HG02870 (cell line): ENCODE results near the gene NKD2.
"Not testable (repeated sequence)": the region's sequence is repeated elsewhere in the genome, so short reads cannot be mapped to it uniquely, and the experiment has no call there.

Experiments
- ATAC-seq: cut with Tn5 transposase; IDR thresholded peaks from one replicate; pipeline ENCODE4 v1.9.1; 2021; ENCODE audit warnings: mild to moderate bottlenecking, moderate library complexity; ENCODE audit not compliant: unreplicated experiment

Gene NKD2

GRCh38 chr5:1068204-1068894 is 59.7 kb downstream of the NKD2 start:
- ATAC-seq = no peak

- no peak for ATAC-seq
Observed at GRCh38 chr5:1068895-1069719, 60.5 kb downstream of the NKD2 start.

GRCh38 chr5:1069720-1070088 is 61.1 kb downstream of the NKD2 start:
- no peak for ATAC-seq

DNA sequence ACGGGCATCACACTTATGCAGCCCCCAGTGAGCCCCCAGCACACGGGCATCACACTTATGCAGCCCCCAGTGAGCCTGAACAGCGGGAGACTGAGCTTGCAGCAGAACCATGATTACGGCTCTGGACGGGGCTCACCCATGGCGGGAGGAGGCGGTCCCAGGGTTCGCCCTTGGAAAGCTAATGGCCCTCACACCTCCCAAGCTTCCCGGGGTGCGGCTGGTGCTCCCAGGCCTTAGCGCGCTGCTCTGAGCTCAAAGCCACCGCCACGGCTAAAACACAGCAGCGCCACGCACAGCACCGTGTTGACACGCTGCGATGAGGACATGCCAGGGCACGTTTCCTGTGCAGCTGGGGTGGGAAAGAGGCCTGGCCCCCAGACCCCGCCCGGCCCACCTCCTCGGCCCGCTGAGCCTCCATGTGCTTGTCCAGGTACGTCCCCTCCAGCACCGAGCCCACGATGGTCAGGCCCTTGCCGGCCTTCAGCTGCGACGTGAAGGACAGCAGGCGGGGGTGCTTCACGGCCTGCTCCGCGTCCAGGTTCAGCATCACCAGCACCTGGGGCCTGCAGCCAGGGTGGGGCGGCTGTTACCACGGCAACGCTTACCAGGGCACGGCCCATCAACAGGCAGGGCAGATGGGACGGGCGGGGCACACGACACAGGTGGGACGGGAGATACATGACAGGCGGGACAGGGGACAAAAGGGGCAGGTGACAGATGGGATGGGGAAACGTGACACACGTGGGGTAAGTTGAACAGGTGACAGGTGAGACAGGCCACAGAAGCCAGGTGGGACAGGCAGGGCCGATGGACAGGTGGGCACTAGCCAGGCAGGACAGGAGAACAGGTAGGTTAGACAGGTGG is 64.9 kb downstream of the NKD2 start:
- no peak for ATAC-seq

DNA sequence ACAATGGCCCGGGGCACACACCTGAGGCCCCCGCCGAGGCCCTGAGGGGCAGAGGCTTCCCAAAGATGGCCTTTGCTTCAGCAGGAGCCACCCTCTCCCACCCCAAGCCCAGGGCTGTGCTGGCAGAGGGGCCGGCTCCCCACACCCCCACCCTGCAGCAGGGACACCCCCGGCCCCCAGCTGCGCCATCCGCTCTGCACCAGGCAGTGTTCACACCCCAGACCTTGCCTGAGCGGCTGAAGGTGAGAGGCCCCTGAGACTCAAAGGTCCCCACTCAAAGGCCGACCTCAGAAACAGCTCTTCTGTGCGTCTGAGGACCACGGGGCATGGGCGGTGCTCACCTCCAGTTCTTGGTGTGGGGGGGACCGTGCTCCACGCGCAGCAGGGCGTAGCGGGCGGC is 65.6 kb downstream of the NKD2 start:
- no peak for ATAC-seq

DNA sequence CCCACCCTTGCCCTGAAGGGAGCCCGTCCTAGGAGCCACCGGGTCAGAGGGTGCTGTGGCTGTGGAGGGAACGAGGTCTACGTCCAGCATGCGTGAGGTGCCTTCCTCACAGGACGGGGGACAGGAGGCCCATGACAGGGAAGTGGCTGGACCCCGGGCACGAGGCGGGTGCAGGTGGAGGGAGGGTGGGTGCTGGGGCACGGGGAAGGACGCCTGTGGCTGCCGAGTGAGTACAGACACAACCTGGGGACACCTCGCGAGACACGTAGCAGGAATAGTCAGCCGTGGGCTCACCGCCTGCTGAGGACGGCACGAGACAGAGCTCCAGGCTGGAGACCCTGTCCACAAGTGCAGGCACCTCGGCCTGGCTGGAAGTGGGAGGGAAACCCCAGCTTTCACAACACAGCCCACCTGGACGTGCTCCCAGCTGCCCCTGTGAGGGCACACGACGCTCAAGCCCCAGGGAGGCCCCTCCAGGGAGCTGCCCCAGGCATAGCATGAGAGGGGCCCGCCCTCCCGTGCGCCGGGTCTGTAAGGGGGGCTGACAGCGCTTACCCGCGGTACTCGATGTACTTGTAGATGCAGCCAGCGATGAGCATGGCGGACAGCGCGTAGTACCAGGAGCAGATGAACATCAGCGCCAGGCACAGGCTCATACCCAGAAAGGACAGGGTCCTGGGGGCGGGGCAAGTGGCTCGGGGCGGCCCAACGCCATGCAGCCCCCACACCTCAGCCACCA is 66.4 kb downstream of the NKD2 start:
- no peak for ATAC-seq

DNA sequence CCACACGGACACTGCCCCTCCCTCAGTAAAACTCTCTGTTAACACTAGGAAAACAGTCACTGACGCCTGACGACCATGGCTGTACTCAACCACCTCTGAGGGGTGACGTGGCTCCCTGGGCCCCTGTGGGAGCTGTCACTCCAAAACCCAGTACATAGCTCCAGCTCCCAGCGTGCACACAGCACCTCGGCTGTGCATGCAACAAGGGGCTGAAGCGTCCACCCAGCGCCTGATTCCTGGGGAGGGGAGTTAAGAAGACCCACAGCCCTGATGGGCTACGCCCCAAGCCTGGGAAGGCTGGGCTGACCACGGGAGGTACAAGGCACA is 66.9 kb downstream of the NKD2 start:
- no peak for ATAC-seq

DNA sequence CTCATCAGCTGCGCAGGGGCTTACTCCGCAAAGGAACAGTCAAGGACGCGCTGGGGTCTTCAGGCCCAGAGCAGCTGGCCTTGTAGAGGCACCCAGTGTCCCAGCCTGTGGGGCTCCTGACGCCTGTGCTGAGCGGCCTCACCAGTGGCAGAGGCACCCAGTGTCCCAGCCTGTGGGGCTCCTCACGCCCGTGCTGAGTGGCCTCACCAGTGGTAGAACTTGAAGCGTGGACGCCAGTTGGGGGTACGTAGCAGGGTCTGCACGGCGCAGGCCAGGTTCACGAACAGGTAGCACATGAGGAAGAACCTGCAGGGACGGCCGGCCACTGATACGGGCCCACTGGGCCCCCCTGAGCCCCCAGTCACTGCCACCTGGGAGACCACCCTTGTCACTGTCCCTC is 67.3 kb downstream of the NKD2 start:
- no peak for ATAC-seq

GRCh38 chr5:1076406-1076805 is 67.8 kb downstream of the NKD2 start:
- no peak for ATAC-seq

- no peak for ATAC-seq
Observed at GRCh38 chr5:1077026-1077425, 68.4 kb downstream of the NKD2 start.

- no peak for ATAC-seq
Observed at GRCh38 chr5:1077491-1078020, 69.0 kb downstream of the NKD2 start.

- ATAC-seq = no peak
Observed at GRCh38 chr5:1078206-1078605, 69.6 kb downstream of the NKD2 start.

GRCh38 chr5:1078851-1079250 is 70.2 kb downstream of the NKD2 start:
- ATAC-seq = no peak

DNA sequence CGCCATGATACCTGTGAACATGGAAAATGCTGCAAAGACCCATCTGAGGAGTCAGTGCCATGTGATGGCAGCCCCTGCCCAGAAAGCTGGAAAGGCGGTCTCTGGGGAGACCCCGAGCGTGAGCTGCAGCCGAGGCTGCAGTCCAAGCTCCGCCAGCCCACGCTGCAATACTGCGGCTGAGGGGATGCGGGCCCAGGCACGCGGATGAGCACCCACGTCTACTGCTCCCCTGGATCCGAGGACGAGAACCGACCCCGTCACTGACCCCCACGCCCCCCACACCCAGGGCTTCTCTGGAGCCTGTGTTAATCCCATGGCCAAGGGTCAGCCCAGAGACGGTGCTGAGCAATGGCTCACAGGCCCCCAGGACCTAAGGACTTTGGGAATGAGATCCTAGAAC is 70.9 kb downstream of the NKD2 start:
- no peak for ATAC-seq

- no peak for ATAC-seq
Observed at GRCh38 chr5:1079961-1080360, 71.4 kb downstream of the NKD2 start.

DNA sequence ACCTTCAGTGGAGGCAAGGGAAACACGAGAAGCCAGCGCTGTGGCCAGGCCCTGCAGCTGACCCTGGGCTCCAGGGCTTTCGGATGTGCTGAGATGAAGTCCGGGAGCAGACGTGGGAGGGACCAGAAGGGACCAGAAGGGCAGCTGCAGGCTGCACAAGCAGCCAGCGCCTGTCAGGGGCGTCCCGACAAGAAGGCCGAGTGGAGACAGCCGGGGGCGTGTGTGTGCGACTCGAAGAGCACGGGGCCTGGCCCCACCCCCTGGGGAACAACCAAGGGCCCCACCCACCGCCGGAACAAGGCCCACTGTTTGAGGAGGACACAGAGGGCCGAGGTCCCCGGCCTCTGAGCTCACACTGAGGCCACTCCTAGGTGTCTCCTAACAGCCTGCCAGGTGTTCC is 71.8 kb downstream of the NKD2 start:
- no peak for ATAC-seq

DNA sequence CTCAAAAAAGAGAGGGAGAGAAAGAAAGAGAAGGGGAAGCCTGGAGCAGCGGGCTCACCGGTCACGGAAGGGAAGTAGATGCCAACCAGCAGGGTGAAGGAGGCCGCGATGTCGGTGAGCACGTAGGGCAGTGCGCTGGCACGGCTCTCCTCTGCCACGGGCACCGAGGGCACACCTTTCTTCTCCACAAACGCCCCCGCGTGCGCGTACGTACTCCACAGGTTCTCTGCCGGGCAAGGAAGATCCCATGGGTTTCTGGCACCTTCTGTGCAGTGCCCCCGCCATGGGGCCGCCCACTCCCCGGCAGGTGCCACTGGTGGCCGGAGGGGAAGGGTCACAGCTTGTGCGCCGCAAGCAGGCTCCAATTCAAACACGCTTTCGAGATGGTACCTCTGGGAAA is 72.9 kb downstream of the NKD2 start:
- ATAC-seq = no peak

DNA sequence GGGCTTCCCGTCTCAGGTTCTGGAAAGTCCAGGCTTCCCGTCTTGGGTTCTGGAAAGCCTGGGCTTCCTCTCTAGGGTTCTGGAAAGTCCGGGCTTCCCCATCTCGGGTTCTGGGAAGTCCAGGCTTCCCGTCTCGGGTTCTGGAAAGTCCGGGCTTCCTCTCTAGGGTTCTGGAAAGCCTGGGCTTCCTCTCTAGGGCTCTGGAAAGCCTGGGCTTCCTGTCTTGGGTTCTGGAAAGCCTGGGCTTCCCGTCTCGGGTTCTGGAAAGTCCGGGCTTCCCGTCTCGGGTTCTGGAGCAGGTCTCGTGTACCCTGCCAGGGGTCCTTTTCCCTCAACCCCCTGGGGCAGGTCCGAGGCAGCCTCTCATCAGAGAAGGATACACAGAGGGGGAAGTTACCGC is 74.4 kb downstream of the NKD2 start:
- not testable (repeated sequence) for ATAC-seq

DNA sequence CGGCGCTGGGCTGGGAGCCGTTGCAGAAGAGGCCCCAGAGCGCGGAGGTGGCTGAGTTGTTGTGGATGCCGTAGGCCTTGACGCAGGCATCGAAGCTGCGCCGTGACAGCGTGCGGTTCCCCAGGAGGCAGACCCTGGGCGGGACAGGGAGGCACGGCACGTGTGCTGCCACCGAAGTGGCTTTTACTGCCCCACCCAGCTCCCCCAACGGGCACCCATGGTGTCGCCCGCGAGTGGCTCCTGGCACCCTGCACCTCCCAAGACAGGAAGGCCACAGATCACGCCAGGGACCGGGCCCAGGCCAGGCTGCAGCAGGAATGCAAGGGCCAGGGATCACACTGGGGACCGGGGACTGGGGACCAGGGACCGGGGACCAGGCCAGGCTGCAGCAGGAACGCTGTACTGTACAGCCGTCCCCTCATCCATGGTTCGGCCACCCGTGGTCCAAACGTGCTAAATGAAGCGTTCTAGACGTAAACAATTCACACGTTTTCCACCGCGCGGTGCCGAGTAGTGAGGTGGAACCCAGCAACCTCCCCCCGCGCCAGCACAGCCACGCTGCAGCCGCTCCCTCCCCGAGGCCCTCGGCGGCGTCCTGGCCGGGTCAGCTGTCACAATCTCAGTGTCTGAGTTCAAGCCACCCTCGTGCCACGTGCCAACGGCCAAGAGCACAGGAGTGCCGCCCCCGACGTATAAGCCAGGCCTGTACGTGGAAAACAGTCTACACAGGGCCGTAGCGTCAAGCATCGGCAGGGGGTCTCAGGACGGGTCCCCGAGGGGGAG is 75.4 kb downstream of the NKD2 start:
- no peak for ATAC-seq

- no peak for ATAC-seq
Observed at GRCh38 chr5:1085391-1085790, 76.8 kb downstream of the NKD2 start.
